Activated CD4-positive, alpha-beta memory T cell treated with anti-CD3 and anti-CD28 coated beads for 36 hours (primary cell): ENCODE measurements around the gene CBLN3. TPM values are rescaled to one million over a fixed set of nuclear protein-coding genes. Genes with fewer than 3 reads are reported as not detected.
"Not testable (repeated sequence)": the region's sequence is repeated elsewhere in the genome, so short reads cannot be mapped to it uniquely, and the experiment has no call there.

ENCODE experiments used
- CTCF ChIA-PET: fragments of 350-600 bp; sonication (Branson Sonifier 250); formaldehyde crosslinking; loops from one replicate; lab custom pipeline; 2021; ENCODE audit warnings: antibody characterized with exemption, inconsistent platforms; lab: Charles Lee
- POLR2A ChIA-PET: fragments of 350-600 bp; sonication (Branson Sonifier 250); formaldehyde crosslinking; loops from one replicate; lab custom pipeline; 2021; ENCODE audit warnings: antibody characterized with exemption; lab: Charles Lee
- DNase-seq: peaks from one replicate; pipeline ENCODE4 v3.0.0-alpha.2; 2020
- H3K27ac Mint-ChIP-seq: one replicate; pipeline ENCODE4 v1.8.0; 2021; ENCODE audit warnings: mixed read lengths
- H3K27me3 Mint-ChIP-seq: one replicate; pipeline ENCODE4 v1.8.0; 2021; ENCODE audit warnings: mixed read lengths
- H3K36me3 Mint-ChIP-seq: one replicate; pipeline ENCODE4 v1.8.0; 2021; ENCODE audit warnings: mixed read lengths
- H3K4me1 Mint-ChIP-seq: one replicate; pipeline ENCODE4 v1.8.0; 2021; ENCODE audit warnings: low read depth, mixed read lengths
- H3K4me3 Mint-ChIP-seq: one replicate; pipeline ENCODE4 v1.8.0; 2021; ENCODE audit warnings: mild to moderate bottlenecking, mixed read lengths
- H3K9me3 Mint-ChIP-seq: one replicate; pipeline ENCODE4 v1.8.0; 2021; ENCODE audit warnings: mixed read lengths
- intact Hi-C: fragments of 100-400 bp; cut with micrococcal nuclease; formaldehyde crosslinking; loops from one replicate; pipeline ENCODE4 v1.15.1; 2023
- total RNA-seq, 2 experiments: library from RNA; stranded (reverse); gene quantifications; one replicate each; pipeline ENCODE4 v1.2.3, GENCODE V29; 2021

CBLN3 gene
- total RNA-seq, 2 experiments from 2014 or later, result 8.6 to 9.3 TPM

GRCh38 chr14:24456980-24457379 is 27.5 kb upstream of the CBLN3 start:
- CTCF ChIA-PET, result interaction anchor here (0.8 kb wide), 1 partner anchor 124 kb away, joined by 3 read pairs; no protein-coding TSS in a partner anchor
- Mint-ChIP-seq H3K36me3 (peaks cover 19% of the 10 kb centered on the region), H3K4me1 (no peaks in the 10 kb centered on the region), H3K27me3 (no peaks in the 10 kb centered on the region), H3K27ac (no peak overlapping the region), H3K4me3 (no peak overlapping the region), H3K9me3 (peaks cover 11% of the 10 kb centered on the region)
- POLR2A ChIA-PET, result no interaction called here
- intact Hi-C loops, result no loop called here
- DNase-seq, result no peak

- intact Hi-C loops, H3K27me3 Mint-ChIP-seq, H3K9me3 Mint-ChIP-seq, H3K4me3 Mint-ChIP-seq, H3K27ac Mint-ChIP-seq, CTCF ChIA-PET, DNase-seq, H3K4me1 Mint-ChIP-seq: not testable (repeated sequence)
- POLR2A ChIA-PET, result interaction anchor here (0.7 kb wide), 1 partner anchor 1128 kb away, joined by 3 read pairs; no protein-coding TSS in a partner anchor
- H3K36me3 Mint-ChIP-seq, result peaks cover 20% of the 10 kb centered on the region
These were observed 21.4 kb upstream of the CBLN3 start for GRCh38 chr14:24450828-24451227.

- H3K4me3 Mint-ChIP-seq, result peak overlapping the region; percentile 95
- H3K27ac Mint-ChIP-seq, result peak overlapping the region; percentile 99
- no peaks in the 10 kb centered on the region for H3K9me3 Mint-ChIP-seq
- no peaks in the 10 kb centered on the region for H3K27me3 Mint-ChIP-seq
- no peak for DNase-seq
- intact Hi-C loops, result loop anchor here (2.0 kb wide), 1 partner anchor 210 kb away; the partner anchor contains the start of genes GMPR2 and NEDD8
- peaks cover 38% of the 10 kb centered on the region for H3K4me1 Mint-ChIP-seq
- POLR2A ChIA-PET, result interaction anchor here (1.3 to 2.8 kb wide), 3 partner anchors 13 to 231 kb away, joined by 3 to 50 read pairs (median 8); partner anchors contain the start of genes CBLN3 and KHNYN
- peaks cover 27% of the 10 kb centered on the region for H3K36me3 Mint-ChIP-seq
- CTCF ChIA-PET, result interaction anchor here (0.8 to 21.1 kb wide), 3 partner anchors 13 to 135 kb away, joined by 3 to 968 read pairs (median 89); partner anchors contain the start of genes ADCY4, CBLN3, CIDEB and KHNYN
These were observed 13.7 kb upstream of the CBLN3 start for GRCh38 chr14:24443053-24443665.

- Mint-ChIP-seq H3K36me3 (peaks cover 32% of the 10 kb centered on the region), H3K4me3 (peak within 1 kb of the TSS; percentile 95), H3K27me3 (no peaks in the 10 kb centered on the region), H3K27ac (peak within 1 kb of the TSS; percentile 99), H3K4me1 (peaks cover 43% of the 10 kb centered on the region), H3K9me3 (no peaks in the 10 kb centered on the region)
- ChIA-PET CTCF (interaction anchor here (0.8 to 21.1 kb wide), 8 partner anchors 12 to 196 kb away, joined by 3 to 968 read pairs (median 6); partner anchors contain the start of genes ADCY4, CBLN3, CIDEB and KHNYN), POLR2A (interaction anchor here (0.5 to 2.8 kb wide), 9 partner anchors 9 to 231 kb away, joined by 3 to 50 read pairs (median 4); partner anchors contain the start of genes ADCY4, CBLN3, DHRS1 and KHNYN)
- intact Hi-C loops, result loop anchor here (1.0 to 2.0 kb wide), 8 partner anchors 11 to 328 kb away; partner anchors contain the start of genes CHMP4A, DCAF11, GMPR2 and IRF9
- DNase-seq, result peak; percentile 98
These were observed 13.0 kb upstream of the CBLN3 start, which contains the start of gene SDR39U1 for GRCh38 chr14:24442240-24443052. Gene SDR39U1, minus strand, starts transcription at chr14:24442776. Its CDS starts 7 bp downstream, at chr14:24442769.

GRCh38 chr14:24441904-24442239 is 12.4 kb upstream of the CBLN3 start:
- DNase-seq, result no peak
- peaks cover 35% of the 10 kb centered on the region for H3K36me3 Mint-ChIP-seq

GRCh38 chr14:24441485-24441884 is 12.0 kb upstream of the CBLN3 start:
- CTCF ChIA-PET, result interaction anchor here (0.8 to 21.1 kb wide), 7 partner anchors 11 to 195 kb away, joined by 3 to 968 read pairs (median 7); partner anchors contain the start of genes ADCY4, CBLN3, KHNYN and LTB4R
- intact Hi-C loops, result no loop called here
- peak overlapping the region; percentile 99 for H3K27ac Mint-ChIP-seq
- no peak for DNase-seq
- H3K4me3 Mint-ChIP-seq, result peak overlapping the region; percentile 95
- H3K9me3 Mint-ChIP-seq, result no peaks in the 10 kb centered on the region
- H3K27me3 Mint-ChIP-seq, result no peaks in the 10 kb centered on the region
- H3K4me1 Mint-ChIP-seq, result peaks cover 53% of the 10 kb centered on the region
- POLR2A ChIA-PET, result interaction anchor here (0.7 to 2.8 kb wide), 8 partner anchors 8 to 199 kb away, joined by 3 to 50 read pairs (median 5); partner anchors contain the start of genes ADCY4, CBLN3, DHRS1 and KHNYN
- H3K36me3 Mint-ChIP-seq, result peaks cover 37% of the 10 kb centered on the region

More at GRCh38 chr14:24441904-24442239, 12.4 kb upstream of the CBLN3 start:
- intact Hi-C loops, result loop anchor here (1.0 to 2.0 kb wide), 8 partner anchors 11 to 328 kb away; partner anchors contain the start of genes CHMP4A, DCAF11, GMPR2 and IRF9
- ChIA-PET CTCF (interaction anchor here (0.8 to 21.1 kb wide), 7 partner anchors 11 to 195 kb away, joined by 3 to 968 read pairs (median 7); partner anchors contain the start of genes ADCY4, CBLN3, KHNYN and LTB4R), POLR2A (interaction anchor here (0.7 to 2.8 kb wide), 7 partner anchors 9 to 200 kb away, joined by 3 to 50 read pairs (median 6); partner anchors contain the start of genes ADCY4, CBLN3, DHRS1 and KHNYN)
- peak overlapping the region; percentile 95 for H3K4me3 Mint-ChIP-seq
- no peaks in the 10 kb centered on the region for H3K9me3 Mint-ChIP-seq
- peaks cover 49% of the 10 kb centered on the region for H3K4me1 Mint-ChIP-seq
- H3K27me3 Mint-ChIP-seq, result no peaks in the 10 kb centered on the region
- H3K27ac Mint-ChIP-seq, result peak overlapping the region; percentile 99

- H3K27me3 Mint-ChIP-seq, result no peaks in the 10 kb centered on the region
These were observed 11.3 kb upstream of the CBLN3 start for GRCh38 chr14:24440606-24441399.

GRCh38 chr14:24439830-24440605 is 10.6 kb upstream of the CBLN3 start:
- H3K36me3 Mint-ChIP-seq, result peaks cover 44% of the 10 kb centered on the region
- CTCF ChIA-PET, result interaction anchor here (1.1 to 21.1 kb wide), 5 partner anchors 9 to 198 kb away, joined by 3 to 968 read pairs (median 14); partner anchors contain the start of genes ADCY4, CBLN3, KHNYN and RIPK3
- peaks cover 57% of the 10 kb centered on the region for H3K4me1 Mint-ChIP-seq
- POLR2A ChIA-PET, result interaction anchor here (0.8 to 1.7 kb wide), 4 partner anchors 8 to 43 kb away, joined by 3 to 4 read pairs (median 3); partner anchors contain the start of genes CBLN3 and KHNYN
- intact Hi-C loops, result no loop called here
- H3K4me3 Mint-ChIP-seq, result no peak overlapping the region
- H3K27me3 Mint-ChIP-seq, result no peaks in the 10 kb centered on the region
- H3K27ac Mint-ChIP-seq, result peak overlapping the region; percentile 72
- no peak for DNase-seq
- no peaks in the 10 kb centered on the region for H3K9me3 Mint-ChIP-seq

More at GRCh38 chr14:24440606-24441399, 11.3 kb upstream of the CBLN3 start:
- peak overlapping the region; percentile 95 for H3K4me3 Mint-ChIP-seq
- peaks cover 39% of the 10 kb centered on the region for H3K36me3 Mint-ChIP-seq
- ChIA-PET CTCF (interaction anchor here (0.9 to 21.1 kb wide), 6 partner anchors 10 to 199 kb away, joined by 3 to 968 read pairs (median 10); partner anchors contain the start of genes ADCY4, CBLN3, KHNYN and RIPK3), POLR2A (interaction anchor here (0.5 to 2.8 kb wide), 8 partner anchors 9 to 108 kb away, joined by 3 to 50 read pairs (median 4); partner anchors contain the start of genes CBLN3 and KHNYN)
- intact Hi-C loops, result no loop called here
- peaks cover 54% of the 10 kb centered on the region for H3K4me1 Mint-ChIP-seq
- no peak for DNase-seq
- no peaks in the 10 kb centered on the region for H3K9me3 Mint-ChIP-seq
- peak overlapping the region; percentile 99 for H3K27ac Mint-ChIP-seq

GRCh38 chr14:24439257-24439656 is 9.8 kb upstream of the CBLN3 start:
- ChIA-PET POLR2A (interaction anchor here (1.3 to 1.7 kb wide), 2 partner anchors 8 to 9 kb away, joined by 4 to 5 read pairs; partner anchors contain the start of genes CBLN3 and KHNYN), CTCF (interaction anchor here (1.3 to 21.1 kb wide), 3 partner anchors 9 to 133 kb away, joined by 3 to 968 read pairs (median 89); partner anchors contain the start of genes ADCY4, CBLN3, KHNYN and RIPK3)
- Mint-ChIP-seq H3K4me3 (no peak overlapping the region), H3K27ac (peak overlapping the region; percentile 72), H3K27me3 (no peaks in the 10 kb centered on the region), H3K4me1 (peaks cover 57% of the 10 kb centered on the region), H3K9me3 (no peaks in the 10 kb centered on the region), H3K36me3 (peaks cover 45% of the 10 kb centered on the region)
- no peak for DNase-seq
- intact Hi-C loops, result no loop called here
